Panc1 (cell line): ENCODE measurements around the gene KIF12.

ENCODE experiments used
- CTCF ChIP-seq: fragments of 450-650 bp; IDR thresholded peaks from 2 replicates; pipeline ENCODE4 v1.5.1; 2017; ENCODE audit warnings: mild to moderate bottlenecking
- POLR2AphosphoS5 ChIP-seq: IDR thresholded peaks from 2 replicates; pipeline ENCODE4 v1.6.1; 2012; ENCODE audit warnings: mild to moderate bottlenecking, low read depth, low read length, moderate library complexity
- SIN3A ChIP-seq: IDR thresholded peaks from 2 replicates; pipeline ENCODE4 v1.6.1; 2012; ENCODE audit warnings: low read depth, mild to moderate bottlenecking, low read length, moderate library complexity, borderline replicate concordance; ENCODE audit not compliant: insufficient read depth

- TF ChIP-seq SIN3A (no peak), POLR2AphosphoS5 (no peak), CTCF (no peak)
These were observed 47.4 kb downstream of the KIF12 start for GRCh38 chr9:114051706-114052105.
